HPDE6-E6E7 (cell line): Measurements from ENCODE around the gene PRR23C.
"Not testable (repeated sequence)": the region's sequence is repeated elsewhere in the genome, so short reads cannot be mapped to it uniquely, and the experiment has no call there.

Source experiments
- DNase-seq: peaks from one replicate; pipeline ENCODE4 v3.0.0; 2011; ENCODE audit warnings: missing footprints; ENCODE audit errors: extremely low spot score

The PRR23C gene

GRCh38 chr3:139044366-139045210, at the start of gene PRR23C:
Gene PRR23C, minus strand, starts transcription at chr3:139044892. Its CDS starts 272 bp downstream, at chr3:139044620.
- DNase-seq, result no peak

- no peak for DNase-seq
Observed at GRCh38 chr3:139093840-139094239, 49.1 kb upstream of the PRR23C start.

GRCh38 chr3:139088462-139089324, 44.0 kb upstream of the PRR23C start:
- DNase-seq, result no peak

GRCh38 chr3:139087621-139088020, 42.9 kb upstream of the PRR23C start:
- DNase-seq, result no peak

GRCh38 chr3:139084176-139084575, 39.5 kb upstream of the PRR23C start:
- no peak for DNase-seq

GRCh38 chr3:139074565-139075115, 29.9 kb upstream of the PRR23C start:
- no peak for DNase-seq

GRCh38 chr3:139062918-139063317, 18.2 kb upstream of the PRR23C start:
- DNase-seq, result no peak

- DNase-seq, result no peak
Observed at GRCh38 chr3:139052802-139053600, 8.3 kb upstream of the PRR23C start.

- DNase-seq, result no peak
Observed at GRCh38 chr3:139043554-139044365, 932 bp downstream of the PRR23C start.

- no peak for DNase-seq
Observed at GRCh38 chr3:139037478-139037877, 7.2 kb downstream of the PRR23C start.

- DNase-seq, result no peak
Observed at GRCh38 chr3:139032326-139033002, 12.2 kb downstream of the PRR23C start.

GRCh38 chr3:139030576-139030975, 14.1 kb downstream of the PRR23C start:
- DNase-seq, result not testable (repeated sequence)

- DNase-seq, result no peak
Observed at GRCh38 chr3:139024968-139025367, 19.7 kb downstream of the PRR23C start.

GRCh38 chr3:139020868-139021234, 23.8 kb downstream of the PRR23C start, which contains the start of gene PRR23B:
Gene PRR23B, minus strand, starts transcription at chr3:139020926. Its CDS starts 265 bp downstream, at chr3:139020661.
- DNase-seq, result no peak

GRCh38 chr3:139020036-139020867, 24.4 kb downstream of the PRR23C start:
- DNase-seq, result no peak

- no peak for DNase-seq
Observed at GRCh38 chr3:139016430-139017048, 28.2 kb downstream of the PRR23C start.

GRCh38 chr3:139006051-139006716, 38.5 kb downstream of the PRR23C start, which contains the start of gene PRR23A:
Gene PRR23A, minus strand, starts transcription at chr3:139006268. Its CDS starts 0 bp downstream, at chr3:139006268.
- DNase-seq, result no peak
